Gastroesophageal sphincter (tissue), 3 donors: Measurements from ENCODE around the gene LACTBL1.

Experiments used
- CTCF ChIP-seq, 4 experiments: fragments of 200-600 bp in 2 of 4; fragments of 450-650 bp in 2 of 4; sonication (generic) in 1 of 4; IDR thresholded peaks; one replicate each; pipeline ENCODE4 v1.5.1; 2017 to 2019; ENCODE audit warnings: antibody characterized with exemption in 4 of 4, mild to moderate bottlenecking in 2 of 4, moderate library complexity in 2 of 4
- EP300 ChIP-seq: sonication (generic); formaldehyde crosslinking; IDR thresholded peaks from one replicate; pipeline ENCODE4 v1.6.1; 2017; ENCODE audit warnings: antibody characterized with exemption, mild to moderate bottlenecking
- POLR2A ChIP-seq, 2 donors: fragments of 450-650 bp; IDR thresholded peaks; one replicate each; pipeline ENCODE4 v1.6.1; 2017; ENCODE audit warnings: antibody characterized with exemption in 2 of 2, mild to moderate bottlenecking in 2 of 2, moderate library complexity in 1 of 2
- POLR2AphosphoS5 ChIP-seq: sonication (generic); formaldehyde crosslinking; IDR thresholded peaks from one replicate; pipeline ENCODE4 v1.6.1; 2017; ENCODE audit warnings: antibody characterized with exemption

- no peak for TF ChIP-seq POLR2AphosphoS5
- TF ChIP-seq POLR2A (IDR thresholded peaks at IDR 0.05): no peak
- TF ChIP-seq CTCF (IDR thresholded peaks at IDR 0.05): no peak
- TF ChIP-seq EP300: no peak
These were observed 56.7 kb downstream of the LACTBL1 start for GRCh38 chr1:22915816-22916470.
